ENCODE measurements around the gene EFCAB11. TPM values are rescaled to one million over a fixed set of nuclear protein-coding genes. Genes with fewer than 3 reads are reported as not detected.

The EFCAB11 gene
- total and polyA plus RNA-seq, 2 donors (not counting 1 experiment from before 2014, with no cell fraction given), result 4.2 to 13.8 TPM

- no peaks in the 10 kb centered on the region for H3K79me2 ChIP-seq (ENCODE audit: control insufficient read depth, insufficient read depth, low read length)
- ChIA-PET CTCF (no interaction called here), POLR2A (no interaction called here)
- H3K4me3 ChIP-seq (ENCODE audit: control extremely low read depth in 1 of 5, extremely low read depth in 1 of 5, insufficient read depth in 1 of 5, low read depth in 2 of 5, low read length in 4 of 5), result no peak overlapping the region
- ATAC-seq (ENCODE audit: low read depth) (no peak), DNase-seq (no peak)
- H3K9me3 ChIP-seq (ENCODE audit: control extremely low read depth in 1 of 3, control insufficient read depth in 2 of 3, insufficient read depth in 1 of 3, low read length in 2 of 3), result no peaks in the 10 kb centered on the region
- H3K4me2 ChIP-seq (replicated peaks; ENCODE audit: low read depth, low read length, poor library complexity, severe bottlenecking), result no peak overlapping the region
- H3K4me1 ChIP-seq (ENCODE audit: control insufficient read depth in 2 of 2, insufficient read depth in 2 of 2, low read length in 2 of 2), result no peaks in the 10 kb centered on the region
- Mint-ChIP-seq H3K4me1 (no peaks in the 10 kb centered on the region), H3K9me3 (ENCODE audit: insufficient read depth) (no peaks in the 10 kb centered on the region), H3K4me3 (no peak overlapping the region), H3K27me3 (no peaks in the 10 kb centered on the region), H3K27ac (no peak overlapping the region)
- H3K9ac ChIP-seq (ENCODE audit: low read length), result no peak overlapping the region
- H3K27me3 ChIP-seq (replicated peaks in 1 of 4; ENCODE audit: control extremely low read depth in 1 of 4, control insufficient read depth in 3 of 4, insufficient read depth in 4 of 4, low read length in 3 of 4), result no peaks in the 10 kb centered on the region
- intact Hi-C loops (cut with micrococcal nuclease), result no loop called here
- H2AFZ ChIP-seq (ENCODE audit: insufficient read depth, low read depth, low read length, poor library complexity, severe bottlenecking), result no peak overlapping the region
- no peaks in the 10 kb centered on the region for H4K20me1 ChIP-seq (ENCODE audit: control insufficient read depth, insufficient read depth, low read length, poor library complexity, severe bottlenecking)
- no CpG with 5 or more reads among the region's 2 CpGs for WGBS (ENCODE audit: insufficient coverage)
- TF ChIP-seq CTCF (IDR thresholded peaks at IDR 0.05) (no peak), EZH2 (IDR thresholded peaks at IDR 0.05; ENCODE audit: borderline replicate concordance, insufficient read depth, low read depth, low read length, poor library complexity, severe bottlenecking) (no peak)
- no peak overlapping the region for H3K27ac ChIP-seq (ENCODE audit: low read length in 2 of 2)
- no peaks in the 10 kb centered on the region for H3K36me3 ChIP-seq (replicated peaks in 1 of 2; ENCODE audit: control extremely low read depth in 1 of 2, control insufficient read depth in 1 of 2, extremely low read depth in 1 of 2, insufficient read depth in 2 of 2, low read length in 1 of 2)
Measured at GRCh38 chr14:89806451-89806850, 148.1 kb downstream of the EFCAB11 start.

DNA sequence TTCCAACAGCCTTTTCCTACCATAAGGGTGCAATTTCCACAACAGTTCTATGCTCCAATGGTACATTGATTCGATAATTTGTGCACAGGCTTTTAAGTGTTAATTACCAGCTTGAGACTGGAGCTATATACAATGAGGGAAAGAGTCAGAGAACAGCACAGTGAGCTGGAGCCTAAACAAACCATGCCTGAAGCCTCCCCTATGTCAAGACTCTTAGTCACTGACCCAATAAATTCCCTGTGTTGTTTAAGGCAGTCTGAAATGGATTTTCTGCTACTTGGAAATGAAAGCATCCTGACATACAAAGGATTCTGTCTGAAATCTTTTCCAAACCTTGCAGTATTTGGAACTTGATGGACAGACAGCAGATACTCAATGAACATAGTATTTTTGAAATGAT, 149.0 kb downstream of the EFCAB11 start:
- no peak overlapping the region for H2AFZ ChIP-seq (ENCODE audit: insufficient read depth, low read depth, low read length, poor library complexity, severe bottlenecking)
- CTCF ChIA-PET, result no interaction called here
- no peaks in the 10 kb centered on the region for H3K4me1 Mint-ChIP-seq

More for the DNA sequence above, 149.0 kb downstream of the EFCAB11 start:
- Histone ChIP-seq H3K79me2 (ENCODE audit: control insufficient read depth, insufficient read depth, low read length) (no peaks in the 10 kb centered on the region), H4K20me1 (ENCODE audit: control insufficient read depth, insufficient read depth, low read length, poor library complexity, severe bottlenecking) (no peaks in the 10 kb centered on the region), H3K27me3 (replicated peaks in 1 of 4; ENCODE audit: control extremely low read depth in 1 of 4, control insufficient read depth in 3 of 4, insufficient read depth in 4 of 4, low read length in 3 of 4) (no peaks in the 10 kb centered on the region), H3K9ac (ENCODE audit: low read length) (no peak overlapping the region), H3K9me3 (ENCODE audit: control extremely low read depth in 1 of 3, control insufficient read depth in 2 of 3, insufficient read depth in 1 of 3, low read length in 2 of 3) (no peaks in the 10 kb centered on the region), H3K4me1 (ENCODE audit: control insufficient read depth in 2 of 2, insufficient read depth in 2 of 2, low read length in 2 of 2) (no peaks in the 10 kb centered on the region), H3K36me3 (replicated peaks in 1 of 2; ENCODE audit: control extremely low read depth in 1 of 2, control insufficient read depth in 1 of 2, extremely low read depth in 1 of 2, insufficient read depth in 2 of 2, low read length in 1 of 2) (no peaks in the 10 kb centered on the region), H3K4me3 (ENCODE audit: control extremely low read depth in 1 of 5, extremely low read depth in 1 of 5, insufficient read depth in 1 of 5, low read depth in 2 of 5, low read length in 4 of 5) (no peak overlapping the region), H3K27ac (ENCODE audit: low read length in 2 of 2) (no peak overlapping the region), H3K4me2 (replicated peaks; ENCODE audit: low read depth, low read length, poor library complexity, severe bottlenecking) (no peak overlapping the region)
- H3K27me3 Mint-ChIP-seq, result no peaks in the 10 kb centered on the region
- no peaks in the 10 kb centered on the region for H3K9me3 Mint-ChIP-seq (ENCODE audit: insufficient read depth)
- POLR2A ChIA-PET, result no interaction called here
- H3K27ac Mint-ChIP-seq, result no peak overlapping the region
- intact Hi-C loops (cut with micrococcal nuclease), result no loop called here
- no peak for TF ChIP-seq EZH2 (IDR thresholded peaks at IDR 0.05; ENCODE audit: borderline replicate concordance, insufficient read depth, low read depth, low read length, poor library complexity, severe bottlenecking)
- no peak for TF ChIP-seq CTCF (IDR thresholded peaks at IDR 0.05)
- ATAC-seq (ENCODE audit: low read depth) (no peak), DNase-seq (no peak)
- 100% methylated on average over 1 of the region's 1 CpG for WGBS (ENCODE audit: insufficient coverage)
- H3K4me3 Mint-ChIP-seq, result no peak overlapping the region

Measured in B cell (primary cell).